Loucy (cell line): ENCODE measurements around the gene YIF1A.
"Not testable (repeated sequence)": the region's sequence is repeated elsewhere in the genome, so short reads cannot be mapped to it uniquely, and the experiment has no call there.

Experiments
- EZH2phosphoT487 ChIP-seq: fragments of 200-600 bp; IDR thresholded peaks from 2 replicates; pipeline ENCODE4 v1.6.1; 2018; ENCODE audit warnings: antibody characterized with exemption, mild to moderate bottlenecking, moderate library complexity, borderline replicate concordance
- TF ChIP-seq, protein P1 (sequence below): fragments of 200-600 bp; sonication (generic); conservative IDR thresholded peaks from 2 replicates; pipeline ENCODE4 v1.5.1; 2014; ENCODE audit warnings: mild to moderate bottlenecking, antibody characterized with exemption, low read length

DNA sequence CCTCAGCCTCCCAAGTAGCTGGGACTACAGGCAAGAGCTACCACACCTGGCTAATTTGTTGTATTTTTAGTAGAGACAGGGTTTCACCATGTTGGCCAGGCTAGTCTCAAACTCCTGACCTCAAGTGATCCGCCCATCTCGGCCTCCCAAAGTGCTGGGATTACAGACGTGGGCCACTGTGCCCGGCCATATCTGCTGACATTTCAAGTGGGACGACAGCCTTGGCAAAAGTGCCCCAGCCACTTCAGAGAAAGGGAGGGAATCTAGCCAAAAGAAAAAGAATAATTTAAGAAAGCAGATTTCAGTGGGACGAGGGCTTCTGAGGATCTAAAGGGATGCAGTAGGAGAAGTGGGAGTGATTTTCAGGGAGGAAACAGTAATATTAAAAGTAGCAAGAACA is 35.9 kb downstream of the YIF1A start:
- not testable (repeated sequence) for TF ChIP-seq EZH2phosphoT487
- TF ChIP-seq, protein P1, sequence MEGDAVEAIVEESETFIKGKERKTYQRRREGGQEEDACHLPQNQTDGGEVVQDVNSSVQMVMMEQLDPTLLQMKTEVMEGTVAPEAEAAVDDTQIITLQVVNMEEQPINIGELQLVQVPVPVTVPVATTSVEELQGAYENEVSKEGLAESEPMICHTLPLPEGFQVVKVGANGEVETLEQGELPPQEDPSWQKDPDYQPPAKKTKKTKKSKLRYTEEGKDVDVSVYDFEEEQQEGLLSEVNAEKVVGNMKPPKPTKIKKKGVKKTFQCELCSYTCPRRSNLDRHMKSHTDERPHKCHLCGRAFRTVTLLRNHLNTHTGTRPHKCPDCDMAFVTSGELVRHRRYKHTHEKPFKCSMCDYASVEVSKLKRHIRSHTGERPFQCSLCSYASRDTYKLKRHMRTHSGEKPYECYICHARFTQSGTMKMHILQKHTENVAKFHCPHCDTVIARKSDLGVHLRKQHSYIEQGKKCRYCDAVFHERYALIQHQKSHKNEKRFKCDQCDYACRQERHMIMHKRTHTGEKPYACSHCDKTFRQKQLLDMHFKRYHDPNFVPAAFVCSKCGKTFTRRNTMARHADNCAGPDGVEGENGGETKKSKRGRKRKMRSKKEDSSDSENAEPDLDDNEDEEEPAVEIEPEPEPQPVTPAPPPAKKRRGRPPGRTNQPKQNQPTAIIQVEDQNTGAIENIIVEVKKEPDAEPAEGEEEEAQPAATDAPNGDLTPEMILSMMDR, result not testable (repeated sequence)
